ENCODE data around the gene FRMD4A.
"Not testable (repeated sequence)": the region's sequence is repeated elsewhere in the genome, so short reads cannot be mapped to it uniquely, and the experiment has no call there.

FRMD4A gene

GRCh38 chr10:14208231-14208630 lies 122.5 kb downstream of the FRMD4A start:
- H3K9ac ChIP-seq (ENCODE audit: low read depth, low read length, poor library complexity): no peak overlapping the region
- H3K9me3 ChIP-seq (replicated peaks in 1 of 2; ENCODE audit: control insufficient read depth in 2 of 2, insufficient read depth in 1 of 2, low read depth in 1 of 2, low read length in 2 of 2): no peaks in the 10 kb centered on the region
- H3K4me1 ChIP-seq (ENCODE audit: control insufficient read depth in 2 of 2, insufficient read depth in 1 of 2, low read depth in 1 of 2, low read length in 2 of 2): peaks cover 0 to 7% of the 10 kb centered on the region in 2 donors
- no peak overlapping the region for H4K91ac ChIP-seq (ENCODE audit: low read depth, low read length, poor library complexity)
- H3K4me2 ChIP-seq (ENCODE audit: insufficient read depth, low read length, poor library complexity, severe bottlenecking): no peak overlapping the region
- no peak overlapping the region for H3K27ac ChIP-seq (replicated peaks; ENCODE audit: low read length)
- H2AK5ac ChIP-seq (ENCODE audit: low read depth, low read length): peak overlapping the region; percentile 29
- H2BK5ac ChIP-seq (ENCODE audit: low read length): no peak overlapping the region
- H3K4ac ChIP-seq (ENCODE audit: low read length): no peak overlapping the region
- H3K36me3 ChIP-seq (replicated peaks in 1 of 2; ENCODE audit: control insufficient read depth in 2 of 2, insufficient read depth in 2 of 2, low read length in 2 of 2): no peaks in the 10 kb centered on the region
- no peak overlapping the region for H2BK15ac ChIP-seq (ENCODE audit: low read length)
- H4K8ac ChIP-seq (ENCODE audit: low read depth, low read length): no peak overlapping the region
- peaks cover 0 to 7% (median 0%) of the 10 kb centered on the region in 3 experiments for H3K27me3 ChIP-seq (ENCODE audit: control insufficient read depth in 3 of 3, insufficient read depth in 3 of 3, low read depth in 1 of 3, low read length in 3 of 3)
- H2BK120ac ChIP-seq (ENCODE audit: low read depth, low read length): no peak overlapping the region
- peak overlapping the region; percentile 23 for H3K18ac ChIP-seq (ENCODE audit: low read length)
- H2BK12ac ChIP-seq (ENCODE audit: low read length): no peak overlapping the region
- WGBS, 2 donors (ENCODE audit: extremely low coverage in 2 of 2, insufficient read length in 2 of 2, insufficient replicate concordance in 1 of 2): no CpG with 5 or more reads among the region's 5 CpGs
- no peak overlapping the region for H3K4me3 ChIP-seq (ENCODE audit: low read length in 2 of 2)
- H3K79me1 ChIP-seq (ENCODE audit: low read depth, low read length): no peaks in the 10 kb centered on the region
- no peak for DNase-seq (ENCODE audit: low spot score)
- H2AFZ ChIP-seq (ENCODE audit: low read length): no peak overlapping the region
- no peak overlapping the region for H3K23ac ChIP-seq (ENCODE audit: low read depth, low read length, poor library complexity)
- H3K14ac ChIP-seq (ENCODE audit: low read length): no peak overlapping the region

- Histone ChIP-seq H3K27ac (replicated peaks; ENCODE audit: low read length) (no peak overlapping the region), H3K9me3 (replicated peaks in 1 of 2; ENCODE audit: control insufficient read depth in 2 of 2, insufficient read depth in 1 of 2, low read depth in 1 of 2, low read length in 2 of 2) (no peaks in the 10 kb centered on the region), H3K4me3 (ENCODE audit: low read length in 2 of 2) (no peak overlapping the region), H3K23ac (ENCODE audit: low read depth, low read length, poor library complexity) (no peak overlapping the region), H4K8ac (ENCODE audit: low read depth, low read length) (no peak overlapping the region), H2AFZ (ENCODE audit: low read length) (no peak overlapping the region), H2BK12ac (ENCODE audit: low read length) (no peak overlapping the region), H3K9ac (ENCODE audit: low read depth, low read length, poor library complexity) (no peak overlapping the region), H4K91ac (ENCODE audit: low read depth, low read length, poor library complexity) (no peak overlapping the region), H2AK5ac (ENCODE audit: low read depth, low read length) (no peak overlapping the region), H3K4me1 (ENCODE audit: control insufficient read depth in 2 of 2, insufficient read depth in 1 of 2, low read depth in 1 of 2, low read length in 2 of 2) (no peaks in the 10 kb centered on the region), H3K4ac (ENCODE audit: low read length) (no peak overlapping the region), H3K79me1 (ENCODE audit: low read depth, low read length) (no peaks in the 10 kb centered on the region), H2BK120ac (ENCODE audit: low read depth, low read length) (no peak overlapping the region), H3K18ac (ENCODE audit: low read length) (no peak overlapping the region), H3K14ac (ENCODE audit: low read length) (no peak overlapping the region), H3K36me3 (replicated peaks in 1 of 2; ENCODE audit: control insufficient read depth in 2 of 2, insufficient read depth in 2 of 2, low read length in 2 of 2) (no peaks in the 10 kb centered on the region), H2BK5ac (ENCODE audit: low read length) (no peak overlapping the region), H3K27me3 (ENCODE audit: control insufficient read depth in 3 of 3, insufficient read depth in 3 of 3, low read depth in 1 of 3, low read length in 3 of 3) (peaks cover 0 to 2% (median 0%) of the 10 kb centered on the region in 3 experiments), H3K4me2 (ENCODE audit: insufficient read depth, low read length, poor library complexity, severe bottlenecking) (no peak overlapping the region), H2BK15ac (ENCODE audit: low read length) (no peak overlapping the region)
- no peak for DNase-seq (ENCODE audit: low spot score)
- WGBS, 2 donors (ENCODE audit: extremely low coverage in 2 of 2, insufficient read length in 2 of 2, insufficient replicate concordance in 1 of 2): no CpG with 5 or more reads among the region's 4 CpGs
Observed at GRCh38 chr10:14205233-14205632, 125.5 kb downstream of the FRMD4A start.

- no peak overlapping the region for H3K4me3 ChIP-seq (ENCODE audit: low read length in 2 of 2)
- H3K4me1 ChIP-seq (ENCODE audit: control insufficient read depth in 2 of 2, insufficient read depth in 1 of 2, low read depth in 1 of 2, low read length in 2 of 2): no peaks in the 10 kb centered on the region
- H3K23ac ChIP-seq (ENCODE audit: low read depth, low read length, poor library complexity): no peak overlapping the region
- no peak overlapping the region for H3K18ac ChIP-seq (ENCODE audit: low read length)
- no peaks in the 10 kb centered on the region for H3K79me1 ChIP-seq (ENCODE audit: low read depth, low read length)
- H2BK120ac ChIP-seq (ENCODE audit: low read depth, low read length): no peak overlapping the region
- no peaks in the 10 kb centered on the region for H3K9me3 ChIP-seq (replicated peaks in 1 of 2; ENCODE audit: control insufficient read depth in 2 of 2, insufficient read depth in 1 of 2, low read depth in 1 of 2, low read length in 2 of 2)
- no peak overlapping the region for H3K27ac ChIP-seq (replicated peaks; ENCODE audit: low read length)
- no peak overlapping the region for H3K4ac ChIP-seq (ENCODE audit: low read length)
- no peak overlapping the region for H4K91ac ChIP-seq (ENCODE audit: low read depth, low read length, poor library complexity)
- H3K14ac ChIP-seq (ENCODE audit: low read length): no peak overlapping the region
- H4K8ac ChIP-seq (ENCODE audit: low read depth, low read length): no peak overlapping the region
- no CpG with 5 or more reads among the region's 16 CpGs for WGBS, 2 donors (ENCODE audit: extremely low coverage in 2 of 2, insufficient read length in 2 of 2, insufficient replicate concordance in 1 of 2)
- no peak overlapping the region for H2BK12ac ChIP-seq (ENCODE audit: low read length)
- H3K36me3 ChIP-seq (replicated peaks in 1 of 2; ENCODE audit: control insufficient read depth in 2 of 2, insufficient read depth in 2 of 2, low read length in 2 of 2): no peaks in the 10 kb centered on the region
- H2AK5ac ChIP-seq (ENCODE audit: low read depth, low read length): no peak overlapping the region
- H2BK15ac ChIP-seq (ENCODE audit: low read length): no peak overlapping the region
- H3K27me3 ChIP-seq (ENCODE audit: control insufficient read depth in 3 of 3, insufficient read depth in 3 of 3, low read depth in 1 of 3, low read length in 3 of 3): no peaks in the 10 kb centered on the region
- H3K4me2 ChIP-seq (ENCODE audit: insufficient read depth, low read length, poor library complexity, severe bottlenecking): no peak overlapping the region
- no peak overlapping the region for H2BK5ac ChIP-seq (ENCODE audit: low read length)
- no peak overlapping the region for H3K9ac ChIP-seq (ENCODE audit: low read depth, low read length, poor library complexity)
- no peak for DNase-seq (ENCODE audit: low spot score)
- peak overlapping the region; percentile 43 for H2AFZ ChIP-seq (ENCODE audit: low read length)
Observed at GRCh38 chr10:14200698-14201544, 129.8 kb downstream of the FRMD4A start.

- not testable (repeated sequence) for H4K8ac ChIP-seq (ENCODE audit: low read depth, low read length); H4K91ac ChIP-seq (ENCODE audit: low read depth, low read length, poor library complexity); H2AFZ ChIP-seq (ENCODE audit: low read length); H2BK5ac ChIP-seq (ENCODE audit: low read length); H3K36me3 ChIP-seq (replicated peaks in 1 of 2; ENCODE audit: control insufficient read depth in 2 of 2, insufficient read depth in 2 of 2, low read length in 2 of 2); H2AK5ac ChIP-seq (ENCODE audit: low read depth, low read length); H3K27ac ChIP-seq (replicated peaks; ENCODE audit: low read length); H2BK120ac ChIP-seq (ENCODE audit: low read depth, low read length); H3K4me3 ChIP-seq (ENCODE audit: low read length in 2 of 2); H3K9ac ChIP-seq (ENCODE audit: low read depth, low read length, poor library complexity); H3K79me1 ChIP-seq (ENCODE audit: low read depth, low read length); H3K23ac ChIP-seq (ENCODE audit: low read depth, low read length, poor library complexity); H2BK15ac ChIP-seq (ENCODE audit: low read length); H3K27me3 ChIP-seq (ENCODE audit: control insufficient read depth in 3 of 3, insufficient read depth in 3 of 3, low read depth in 1 of 3, low read length in 3 of 3); DNase-seq (ENCODE audit: low spot score); H3K4me2 ChIP-seq (ENCODE audit: insufficient read depth, low read length, poor library complexity, severe bottlenecking); H3K9me3 ChIP-seq (replicated peaks in 1 of 2; ENCODE audit: control insufficient read depth in 2 of 2, insufficient read depth in 1 of 2, low read depth in 1 of 2, low read length in 2 of 2); H3K18ac ChIP-seq (ENCODE audit: low read length); H3K4ac ChIP-seq (ENCODE audit: low read length); H2BK12ac ChIP-seq (ENCODE audit: low read length); H3K4me1 ChIP-seq (ENCODE audit: control insufficient read depth in 2 of 2, insufficient read depth in 1 of 2, low read depth in 1 of 2, low read length in 2 of 2); H3K14ac ChIP-seq (ENCODE audit: low read length)
- no CpG with 5 or more reads among the region's 4 CpGs for WGBS, 2 donors (ENCODE audit: extremely low coverage in 2 of 2, insufficient read length in 2 of 2, insufficient replicate concordance in 1 of 2)
Observed at GRCh38 chr10:14199098-14199497, 131.6 kb downstream of the FRMD4A start.

Measured in neuronal stem cell (in vitro differentiated cells).